Stimulated activated CD4-positive, alpha-beta T cell treated with anti-CD3 and anti-CD28 coated beads, Interleukin-4, amount 100 ng/mL, for 24 hours (primary cell): ENCODE results near the gene TRMT1.

Experiments
- DNase-seq: peaks from one replicate; pipeline ENCODE4 v3.0.0-alpha.2; 2020

Gene TRMT1

GRCh38 chr19:13089857-13090507 lies 26.6 kb downstream of the TRMT1 start:
- no peak for DNase-seq

GRCh38 chr19:13089139-13089856 lies 27.2 kb downstream of the TRMT1 start:
- peak; percentile 23 for DNase-seq

GRCh38 chr19:13087795-13088537 lies 28.6 kb downstream of the TRMT1 start:
- no peak for DNase-seq

- no peak for DNase-seq
Observed at GRCh38 chr19:13087295-13087694, 29.2 kb downstream of the TRMT1 start.

GRCh38 chr19:13086341-13086740 lies 30.2 kb downstream of the TRMT1 start:
- DNase-seq: no peak

GRCh38 chr19:13085666-13086065 lies 30.9 kb downstream of the TRMT1 start:
- no peak for DNase-seq

- no peak for DNase-seq
Observed at GRCh38 chr19:13083627-13084026, 32.9 kb downstream of the TRMT1 start.

- DNase-seq: no peak
Observed at GRCh38 chr19:13083008-13083404, 33.5 kb downstream of the TRMT1 start.

- no peak for DNase-seq
Observed at GRCh38 chr19:13082192-13083007, 34.1 kb downstream of the TRMT1 start.

GRCh38 chr19:13079542-13079986 lies 37.0 kb downstream of the TRMT1 start:
- no peak for DNase-seq

GRCh38 chr19:13078897-13079541 lies 37.5 kb downstream of the TRMT1 start:
- DNase-seq: no peak

- no peak for DNase-seq
Observed at GRCh38 chr19:13078381-13078780, 38.2 kb downstream of the TRMT1 start.

- DNase-seq: no peak
Observed at GRCh38 chr19:13077240-13077639, 39.3 kb downstream of the TRMT1 start.

- no peak for DNase-seq
Observed at GRCh38 chr19:13076787-13077186, 39.8 kb downstream of the TRMT1 start.

- DNase-seq: no peak
Observed at GRCh38 chr19:13076320-13076719, 40.2 kb downstream of the TRMT1 start.

GRCh38 chr19:13074378-13074777 lies 42.2 kb downstream of the TRMT1 start:
- DNase-seq: no peak

GRCh38 chr19:13073263-13073662 lies 43.3 kb downstream of the TRMT1 start:
- DNase-seq: no peak

GRCh38 chr19:13072188-13072908 lies 44.2 kb downstream of the TRMT1 start:
- no peak for DNase-seq

- DNase-seq: no peak
Observed at GRCh38 chr19:13071444-13072187, 44.9 kb downstream of the TRMT1 start.

GRCh38 chr19:13070425-13071140 lies 46.0 kb downstream of the TRMT1 start:
- no peak for DNase-seq
